OCI-LY3 (cell line): ENCODE results near the gene DCP2.

Experiments
- EZH2phosphoT487 ChIP-seq: fragments of 200-600 bp; shearing (Covaris generic); IDR thresholded peaks from 2 replicates; pipeline ENCODE4 v1.6.1; 2018; ENCODE audit warnings: antibody characterized with exemption, mixed run types, low read depth
- TF ChIP-seq, protein P1 (sequence below): fragments of 200-600, 300-600 bp; sonication (generic); IDR thresholded peaks from 2 replicates; pipeline ENCODE4 v1.5.1; 2014; ENCODE audit warnings: antibody characterized with exemption, low read length, low read depth

DNA sequence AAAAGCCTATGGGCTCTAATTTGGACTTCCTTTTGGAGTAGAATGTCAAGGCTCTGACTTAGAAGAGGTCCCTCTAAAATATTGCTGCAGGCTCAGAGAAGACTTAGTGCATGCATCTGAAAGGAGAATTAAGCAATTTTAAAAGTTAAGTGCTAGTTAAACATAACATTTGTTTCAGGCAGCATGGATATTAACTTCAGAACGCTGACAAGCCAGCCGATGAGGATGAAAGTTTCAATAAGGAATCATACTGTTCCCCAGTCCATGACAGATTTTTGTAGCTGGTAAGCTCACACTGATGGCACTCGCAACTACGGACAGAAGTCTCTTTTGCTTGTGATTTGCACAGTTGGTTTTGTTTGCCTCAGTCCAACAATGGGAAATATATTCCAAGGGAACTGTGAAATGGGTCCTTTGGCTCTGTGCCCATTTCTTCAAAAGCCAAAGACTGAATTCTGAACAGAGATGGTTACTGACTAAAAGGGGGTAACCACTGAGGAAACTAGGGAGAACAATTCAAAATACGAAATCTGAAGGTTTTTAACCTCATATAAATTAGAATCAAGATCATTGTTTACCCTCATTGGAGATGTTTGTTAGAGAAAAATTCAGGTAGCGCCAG is 47.6 kb downstream of the DCP2 start:
- TF ChIP-seq EZH2phosphoT487: no peak
- TF ChIP-seq, protein P1, sequence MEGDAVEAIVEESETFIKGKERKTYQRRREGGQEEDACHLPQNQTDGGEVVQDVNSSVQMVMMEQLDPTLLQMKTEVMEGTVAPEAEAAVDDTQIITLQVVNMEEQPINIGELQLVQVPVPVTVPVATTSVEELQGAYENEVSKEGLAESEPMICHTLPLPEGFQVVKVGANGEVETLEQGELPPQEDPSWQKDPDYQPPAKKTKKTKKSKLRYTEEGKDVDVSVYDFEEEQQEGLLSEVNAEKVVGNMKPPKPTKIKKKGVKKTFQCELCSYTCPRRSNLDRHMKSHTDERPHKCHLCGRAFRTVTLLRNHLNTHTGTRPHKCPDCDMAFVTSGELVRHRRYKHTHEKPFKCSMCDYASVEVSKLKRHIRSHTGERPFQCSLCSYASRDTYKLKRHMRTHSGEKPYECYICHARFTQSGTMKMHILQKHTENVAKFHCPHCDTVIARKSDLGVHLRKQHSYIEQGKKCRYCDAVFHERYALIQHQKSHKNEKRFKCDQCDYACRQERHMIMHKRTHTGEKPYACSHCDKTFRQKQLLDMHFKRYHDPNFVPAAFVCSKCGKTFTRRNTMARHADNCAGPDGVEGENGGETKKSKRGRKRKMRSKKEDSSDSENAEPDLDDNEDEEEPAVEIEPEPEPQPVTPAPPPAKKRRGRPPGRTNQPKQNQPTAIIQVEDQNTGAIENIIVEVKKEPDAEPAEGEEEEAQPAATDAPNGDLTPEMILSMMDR: no peak
